ENCODE measurements around the gene PRELID1. TPM values are rescaled to one million over a fixed set of nuclear protein-coding genes. Genes with fewer than 3 reads are reported as not detected.
A peak's percentile ranks its signal among the peaks of the same experiment; 100 is the strongest.

Gene PRELID1
- total and polyA plus RNA-seq, 2 donors from 2014 or later = 90.8 to 351 TPM

- no peak for TF ChIP-seq CTCF (IDR thresholded peaks at IDR 0.05; ENCODE audit: borderline replicate concordance, extremely low read depth, insufficient read depth)
- peaks cover 0 to 5% (median 0%) of the 10 kb centered on the region in 3 donors for H3K36me3 ChIP-seq (ENCODE audit: control insufficient read depth in 2 of 3, insufficient read depth in 3 of 3, low read length in 3 of 3)
- peak in 3 of 5 donors; percentile 7 to 32 (median 29) for DNase-seq
- no peak for FAIRE-seq
- no peak overlapping the region for H3K4me3 ChIP-seq (ENCODE audit: low read length in 3 of 3)
- intact Hi-C loops (cut with DNase I) = no loop called here
- no peaks in the 10 kb centered on the region for H3K9me3 ChIP-seq (ENCODE audit: control insufficient read depth in 2 of 3, insufficient read depth in 1 of 3, low read length in 3 of 3)
- H3K27ac ChIP-seq (ENCODE audit: low read depth in 2 of 2, low read length in 2 of 2) = peak overlapping the region; percentile 8 to 22
- H3K27me3 ChIP-seq (ENCODE audit: control insufficient read depth, insufficient read depth, low read length) = no peaks in the 10 kb centered on the region
- H3K4me1 ChIP-seq (ENCODE audit: control insufficient read depth in 2 of 3, insufficient read depth in 2 of 3, low read depth in 1 of 3, low read length in 3 of 3) = peaks cover 0 to 5% (median 4%) of the 10 kb centered on the region in 3 donors
- H3K9ac ChIP-seq (ENCODE audit: low read length in 3 of 3) = no peak overlapping the region
These were observed 22.3 kb downstream of the PRELID1 start for GRCh38 chr5:177325868-177326381.

GRCh38 chr5:177327539-177328522, 24.2 kb downstream of the PRELID1 start:
- peak in 1 of 5 donors; percentile 69 for DNase-seq
- peaks cover 0 to 9% (median under 1%) of the 10 kb centered on the region in 3 donors for H3K36me3 ChIP-seq (ENCODE audit: control insufficient read depth in 2 of 3, insufficient read depth in 3 of 3, low read length in 3 of 3)

GRCh38 chr5:177328545-177329231, 25.1 kb downstream of the PRELID1 start:
- Histone ChIP-seq H3K4me3 (ENCODE audit: low read length in 3 of 3) (no peak overlapping the region), H3K27ac (ENCODE audit: low read depth in 2 of 2, low read length in 2 of 2) (no peak overlapping the region)
- TF ChIP-seq CTCF (IDR thresholded peaks at IDR 0.05; ENCODE audit: borderline replicate concordance, extremely low read depth, insufficient read depth) = no peak

More at GRCh38 chr5:177327539-177328522, 24.2 kb downstream of the PRELID1 start:
- H3K9ac ChIP-seq (ENCODE audit: low read length in 3 of 3) = no peak overlapping the region
- H3K4me3 ChIP-seq (ENCODE audit: low read length in 3 of 3) = no peak overlapping the region
- H3K27ac ChIP-seq (ENCODE audit: low read depth in 2 of 2, low read length in 2 of 2) = peak overlapping the region in 1 of 2 donors; percentile 47
- intact Hi-C loops (cut with DNase I) = no loop called here
- no peak for FAIRE-seq
- peaks cover 0 to 5% (median 4%) of the 10 kb centered on the region in 3 donors for H3K4me1 ChIP-seq (ENCODE audit: control insufficient read depth in 2 of 3, insufficient read depth in 2 of 3, low read depth in 1 of 3, low read length in 3 of 3)
- no peaks in the 10 kb centered on the region for H3K27me3 ChIP-seq (ENCODE audit: control insufficient read depth, insufficient read depth, low read length)
- no peaks in the 10 kb centered on the region for H3K9me3 ChIP-seq (ENCODE audit: control insufficient read depth in 2 of 3, insufficient read depth in 1 of 3, low read length in 3 of 3)
- TF ChIP-seq CTCF (IDR thresholded peaks at IDR 0.05; ENCODE audit: borderline replicate concordance, extremely low read depth, insufficient read depth) = no peak

More at GRCh38 chr5:177328545-177329231, 25.1 kb downstream of the PRELID1 start:
- intact Hi-C loops (cut with DNase I) = no loop called here
- Histone ChIP-seq H3K4me1 (ENCODE audit: control insufficient read depth in 2 of 3, insufficient read depth in 2 of 3, low read depth in 1 of 3, low read length in 3 of 3) (peaks cover 0 to 5% (median 4%) of the 10 kb centered on the region in 3 donors), H3K36me3 (ENCODE audit: control insufficient read depth in 2 of 3, insufficient read depth in 3 of 3, low read length in 3 of 3) (peaks cover 0 to 18% (median 5%) of the 10 kb centered on the region in 3 donors), H3K9me3 (ENCODE audit: control insufficient read depth in 2 of 3, insufficient read depth in 1 of 3, low read length in 3 of 3) (no peaks in the 10 kb centered on the region), H3K27me3 (ENCODE audit: control insufficient read depth, insufficient read depth, low read length) (no peaks in the 10 kb centered on the region), H3K9ac (ENCODE audit: low read length in 3 of 3) (no peak overlapping the region)
- FAIRE-seq (no peak), DNase-seq (peak in 1 of 5 donors; percentile 32)
